Measurements from ENCODE around the gene ASPHD1. TPM values are rescaled to one million over a fixed set of nuclear protein-coding genes. Genes with fewer than 3 reads are reported as not detected.

Gene ASPHD1
- total RNA-seq, 1 donor from 2014 or later: 1.6 TPM

- no peak overlapping the region for H3K27ac ChIP-seq
- intact Hi-C loops (cut with DNase I): no loop called here
- H3K27me3 ChIP-seq (ENCODE audit: low read depth): peaks cover 36% of the 10 kb centered on the region
- ATAC-seq (no peak), DNase-seq (no peak)
- TF ChIP-seq CTCF (IDR thresholded peaks at IDR 0.05): no peak
- no peaks in the 10 kb centered on the region for H3K9me3 ChIP-seq
- no peaks in the 10 kb centered on the region for H3K36me3 ChIP-seq
- H3K4me3 ChIP-seq: no peak overlapping the region
- peaks cover 12% of the 10 kb centered on the region for H3K4me1 ChIP-seq
Observed at GRCh38 chr16:29875206-29875605, 25.1 kb upstream of the ASPHD1 start.

- no peak overlapping the region for H3K27ac ChIP-seq
- no peak for DNase-seq
- no peaks in the 10 kb centered on the region for H3K9me3 ChIP-seq
- H3K27me3 ChIP-seq (ENCODE audit: low read depth): peaks cover 36% of the 10 kb centered on the region
- peak overlapping the region; percentile 39 for H3K4me3 ChIP-seq
- H3K4me1 ChIP-seq: peaks cover 12% of the 10 kb centered on the region
- no peak for TF ChIP-seq CTCF (IDR thresholded peaks at IDR 0.05)
- intact Hi-C loops (cut with DNase I): no loop called here
- ATAC-seq: peak in 1 of 2 donors; percentile 17
- H3K36me3 ChIP-seq: no peaks in the 10 kb centered on the region
Observed at GRCh38 chr16:29876217-29876593, 24.1 kb upstream of the ASPHD1 start.

GRCh38 chr16:29876594-29877249 lies 23.6 kb upstream of the ASPHD1 start:
- H3K4me3 ChIP-seq: peak overlapping the region; percentile 39
- DNase-seq (no peak), ATAC-seq (peak in 1 of 2 donors; percentile 55)
- H3K27me3 ChIP-seq (ENCODE audit: low read depth): peaks cover 36% of the 10 kb centered on the region
- intact Hi-C loops (cut with DNase I): no loop called here
- no peak overlapping the region for H3K27ac ChIP-seq
- H3K9me3 ChIP-seq: no peaks in the 10 kb centered on the region
- no peak for TF ChIP-seq CTCF (IDR thresholded peaks at IDR 0.05)
- H3K4me1 ChIP-seq: peaks cover 12% of the 10 kb centered on the region
- no peaks in the 10 kb centered on the region for H3K36me3 ChIP-seq

- Histone ChIP-seq H3K4me3 (peak overlapping the region; percentile 39), H3K4me1 (peaks cover 12% of the 10 kb centered on the region), H3K9me3 (no peaks in the 10 kb centered on the region), H3K27ac (no peak overlapping the region), H3K27me3 (ENCODE audit: low read depth) (peaks cover 36% of the 10 kb centered on the region), H3K36me3 (no peaks in the 10 kb centered on the region)
- intact Hi-C loops (cut with DNase I): no loop called here
- no peak for TF ChIP-seq CTCF (IDR thresholded peaks at IDR 0.05)
- ATAC-seq: peak; percentile 77 to 84
- peak; percentile 81 for DNase-seq
Observed at GRCh38 chr16:29877266-29877961, 22.9 kb upstream of the ASPHD1 start.

- H3K4me1 ChIP-seq: peaks cover 12% of the 10 kb centered on the region
- intact Hi-C loops (cut with DNase I): no loop called here
- no peaks in the 10 kb centered on the region for H3K36me3 ChIP-seq
- no peak for TF ChIP-seq CTCF (IDR thresholded peaks at IDR 0.05)
- H3K27ac ChIP-seq: no peak overlapping the region
- no peak overlapping the region for H3K4me3 ChIP-seq
- ATAC-seq (no peak), DNase-seq (no peak)
- H3K27me3 ChIP-seq (ENCODE audit: low read depth): peaks cover 36% of the 10 kb centered on the region
- H3K9me3 ChIP-seq: no peaks in the 10 kb centered on the region
Observed at GRCh38 chr16:29878172-29878571, 22.1 kb upstream of the ASPHD1 start.

Data from lower lobe of right lung (tissue), 2 donors.